Trophoblast cell (in vitro differentiated cells and primary cell): ENCODE data around the gene GLDN.

Experiments
- DNase-seq, 2 donors: peaks; one replicate each; pipeline ENCODE4 v3.0.0-alpha.2; 2016
- H2AFZ ChIP-seq: 2 replicates; pipeline ENCODE4 v1.6.1; 2013; ENCODE audit warnings: low read length, moderate library complexity, mild to moderate bottlenecking; ENCODE audit not compliant: insufficient read depth, poor library complexity
- H2AK5ac ChIP-seq: 2 replicates; pipeline ENCODE4 v1.6.1; 2013; ENCODE audit warnings: mild to moderate bottlenecking, low read length
- H2BK120ac ChIP-seq: 2 replicates; pipeline ENCODE4 v1.6.1; 2013; ENCODE audit warnings: low read length, mild to moderate bottlenecking, moderate library complexity; ENCODE audit not compliant: insufficient read depth, poor library complexity
- H2BK12ac ChIP-seq: 2 replicates; pipeline ENCODE4 v1.6.1; 2013; ENCODE audit warnings: mild to moderate bottlenecking, low read length, moderate library complexity
- H2BK5ac ChIP-seq: 2 replicates; pipeline ENCODE4 v1.6.1; 2013; ENCODE audit warnings: low read length, low read depth, moderate library complexity, mild to moderate bottlenecking; ENCODE audit not compliant: poor library complexity
- H3K14ac ChIP-seq: 2 replicates; pipeline ENCODE4 v1.6.1; 2013; ENCODE audit warnings: mild to moderate bottlenecking, low read length
- H3K18ac ChIP-seq: 2 replicates; pipeline ENCODE4 v1.6.1; 2013; ENCODE audit warnings: mild to moderate bottlenecking, low read length
- H3K23ac ChIP-seq: 2 replicates; pipeline ENCODE4 v1.6.1; 2013; ENCODE audit warnings: low read length
- H3K27ac ChIP-seq: 2 replicates; pipeline ENCODE4 v1.5.1; 2013; ENCODE audit warnings: low read depth, mild to moderate bottlenecking, inconsistent platforms, low read length, moderate library complexity
- H3K27me3 ChIP-seq: 2 replicates; pipeline ENCODE4 v1.6.1; 2013; ENCODE audit warnings: inconsistent platforms, mild to moderate bottlenecking, low read length, moderate library complexity; ENCODE audit not compliant: insufficient read depth
- H3K36me3 ChIP-seq, 2 experiments: 1 replicate in 1 of 2; 2 replicates in 1 of 2; pipeline ENCODE4 v1.6.1; 2013; ENCODE audit warnings: low read length in 2 of 2, mild to moderate bottlenecking in 2 of 2, moderate library complexity in 1 of 2; ENCODE audit not compliant: insufficient read depth in 2 of 2, control insufficient read depth in 1 of 2
- H3K4ac ChIP-seq: 2 replicates; pipeline ENCODE4 v1.6.1; 2013; ENCODE audit warnings: low read depth, mild to moderate bottlenecking, low read length, moderate library complexity
- H3K4me1 ChIP-seq, 2 experiments: 1 replicate in 1 of 2; 2 replicates in 1 of 2; pipeline ENCODE4 v1.6.1; 2013; ENCODE audit warnings: low read length in 2 of 2, mild to moderate bottlenecking in 2 of 2, moderate library complexity in 1 of 2; ENCODE audit not compliant: insufficient read depth in 2 of 2, control insufficient read depth in 1 of 2
- H3K4me2 ChIP-seq: 2 replicates; pipeline ENCODE4 v1.6.1; 2013; ENCODE audit warnings: inconsistent platforms, mild to moderate bottlenecking, low read length, moderate library complexity
- H3K4me3 ChIP-seq: 2 replicates; pipeline ENCODE4 v1.5.1; 2013; ENCODE audit warnings: mild to moderate bottlenecking, low read depth, low read length, inconsistent platforms
- H3K79me1 ChIP-seq: one replicate; pipeline ENCODE4 v1.6.1; 2013; ENCODE audit warnings: low read length
- H3K79me2 ChIP-seq: 2 replicates; pipeline ENCODE4 v1.6.1; 2013; ENCODE audit warnings: low read length, mild to moderate bottlenecking; ENCODE audit not compliant: control insufficient read depth, insufficient read depth, poor library complexity
- H3K9ac ChIP-seq: 2 replicates; pipeline ENCODE4 v1.6.1; 2013; ENCODE audit warnings: mild to moderate bottlenecking, low read length
- H3K9me3 ChIP-seq: 2 replicates; pipeline ENCODE4 v1.6.1; 2013; ENCODE audit warnings: low read depth, mild to moderate bottlenecking, control low read depth, inconsistent platforms, low read length; ENCODE audit not compliant: insufficient read depth
- H4K12ac ChIP-seq: 2 replicates; pipeline ENCODE4 v1.6.1; 2013; ENCODE audit warnings: low read depth, mild to moderate bottlenecking, low read length, moderate library complexity
- H4K8ac ChIP-seq: 2 replicates; pipeline ENCODE4 v1.6.1; 2013; ENCODE audit warnings: low read depth, mild to moderate bottlenecking, low read length, moderate library complexity
- H4K91ac ChIP-seq: one replicate; pipeline ENCODE4 v1.6.1; 2013; ENCODE audit warnings: low read depth, mild to moderate bottlenecking, low read length, moderate library complexity
- WGBS: extraction: QIAGEN DNeasy Blood & Tissue Kit; methylation state at CpG from one replicate; pipeline ENCODE4 v1.1.7; 2013; ENCODE audit warnings: missing lambda C conversion rate; ENCODE audit not compliant: insufficient read length, insufficient coverage; ENCODE audit errors: extremely low coverage; 5-methylcytosine and 5-hydroxymethylcytosine counted together

GLDN gene

GRCh38 chr15:51311510-51311909 is 29.9 kb upstream of the GLDN start:
- no peak overlapping the region for H4K12ac ChIP-seq
- no peaks in the 10 kb centered on the region for H3K27me3 ChIP-seq
- H3K36me3 ChIP-seq = no peaks in the 10 kb centered on the region
- H2AFZ ChIP-seq = no peak overlapping the region
- H3K4me1 ChIP-seq = peaks cover 18 to 34% of the 10 kb centered on the region in 2 experiments
- no peaks in the 10 kb centered on the region for H3K9me3 ChIP-seq
- H3K23ac ChIP-seq = no peak overlapping the region
- peak in 1 of 2 donors; percentile 21 for DNase-seq
- no peak overlapping the region for H3K4ac ChIP-seq
- H3K9ac ChIP-seq = no peak overlapping the region
- H4K8ac ChIP-seq = no peak overlapping the region
- H2BK5ac ChIP-seq = no peak overlapping the region
- H2BK120ac ChIP-seq = no peak overlapping the region
- no peak overlapping the region for H3K27ac ChIP-seq
- no peak overlapping the region for H4K91ac ChIP-seq
- no CpG with 5 or more reads among the region's 2 CpGs for WGBS
- H3K4me3 ChIP-seq = no peak overlapping the region
- H3K79me1 ChIP-seq = peaks cover 23% of the 10 kb centered on the region
- H3K18ac ChIP-seq = no peak overlapping the region
- H3K4me2 ChIP-seq = no peak overlapping the region
- H3K79me2 ChIP-seq = peaks cover 2% of the 10 kb centered on the region
- no peak overlapping the region for H3K14ac ChIP-seq
- no peak overlapping the region for H2AK5ac ChIP-seq
- no peak overlapping the region for H2BK12ac ChIP-seq

GRCh38 chr15:51312166-51313073 is 29.0 kb upstream of the GLDN start:
- Histone ChIP-seq H3K9ac (no peak overlapping the region), H2BK12ac (peak overlapping the region; percentile 94), H3K4me1 (peaks cover 18 to 34% of the 10 kb centered on the region in 2 experiments), H3K18ac (peak overlapping the region; percentile 78), H3K27me3 (no peaks in the 10 kb centered on the region), H3K23ac (no peak overlapping the region), H3K14ac (peak overlapping the region; percentile 57), H2AK5ac (peak overlapping the region; percentile 81), H3K9me3 (no peaks in the 10 kb centered on the region), H4K8ac (peak overlapping the region; percentile 33), H2AFZ (peak overlapping the region; percentile 32), H3K27ac (peak overlapping the region; percentile 77), H4K12ac (no peak overlapping the region), H3K36me3 (no peaks in the 10 kb centered on the region), H3K4ac (peak overlapping the region; percentile 42), H2BK120ac (peak overlapping the region; percentile 89), H2BK5ac (peak overlapping the region; percentile 81), H3K79me2 (peaks cover 2% of the 10 kb centered on the region), H4K91ac (peak overlapping the region; percentile 98), H3K4me3 (no peak overlapping the region), H3K79me1 (peaks cover 23% of the 10 kb centered on the region), H3K4me2 (no peak overlapping the region)
- WGBS = no CpG with 5 or more reads among the region's 8 CpGs
- DNase-seq = peak in 1 of 2 donors; percentile 21

GRCh38 chr15:51313074-51313393 is 28.4 kb upstream of the GLDN start:
- peak overlapping the region; percentile 98 for H4K91ac ChIP-seq
- H3K4me3 ChIP-seq = no peak overlapping the region
- no peaks in the 10 kb centered on the region for H3K9me3 ChIP-seq
- peak overlapping the region; percentile 33 for H4K8ac ChIP-seq
- peak overlapping the region; percentile 42 for H3K4ac ChIP-seq
- no peak overlapping the region for H3K23ac ChIP-seq
- H2AFZ ChIP-seq = peak overlapping the region; percentile 32
- no peak overlapping the region for H2AK5ac ChIP-seq
- peak overlapping the region; percentile 89 for H2BK120ac ChIP-seq
- no peak for DNase-seq
- H2BK5ac ChIP-seq = peak overlapping the region; percentile 81
- H3K79me1 ChIP-seq = peaks cover 27% of the 10 kb centered on the region
- H3K36me3 ChIP-seq = no peaks in the 10 kb centered on the region
- H3K14ac ChIP-seq = peak overlapping the region; percentile 57
- H3K27ac ChIP-seq = peak overlapping the region; percentile 77
- H3K9ac ChIP-seq = no peak overlapping the region
- no peak overlapping the region for H4K12ac ChIP-seq
- peak overlapping the region; percentile 29 for H2BK12ac ChIP-seq
- peak overlapping the region; percentile 78 for H3K18ac ChIP-seq
- peaks cover 2% of the 10 kb centered on the region for H3K79me2 ChIP-seq
- no peaks in the 10 kb centered on the region for H3K27me3 ChIP-seq
- H3K4me1 ChIP-seq = peaks cover 18 to 34% of the 10 kb centered on the region in 2 experiments
- H3K4me2 ChIP-seq = no peak overlapping the region

- H2BK5ac ChIP-seq = peak overlapping the region; percentile 81
- DNase-seq = no peak
- H3K18ac ChIP-seq = peak overlapping the region; percentile 14
- H3K14ac ChIP-seq = peak overlapping the region; percentile 50
- no peak overlapping the region for H3K23ac ChIP-seq
- no peak overlapping the region for H3K4me3 ChIP-seq
- no peaks in the 10 kb centered on the region for H3K27me3 ChIP-seq
- no peak overlapping the region for H3K4me2 ChIP-seq
- H3K27ac ChIP-seq = peak overlapping the region; percentile 75
- no peak overlapping the region for H4K12ac ChIP-seq
- H4K91ac ChIP-seq = peak overlapping the region; percentile 86
- H3K9me3 ChIP-seq = no peaks in the 10 kb centered on the region
- peaks cover 2% of the 10 kb centered on the region for H3K79me2 ChIP-seq
- peak overlapping the region; percentile 61 for H2BK12ac ChIP-seq
- no peak overlapping the region for H2AFZ ChIP-seq
- WGBS = no CpG with 5 or more reads among the region's 10 CpGs
- peak overlapping the region; percentile 26 for H3K4ac ChIP-seq
- no peak overlapping the region for H3K9ac ChIP-seq
- peaks cover 27% of the 10 kb centered on the region for H3K79me1 ChIP-seq
- peak overlapping the region; percentile 80 for H2BK120ac ChIP-seq
- H2AK5ac ChIP-seq = peak overlapping the region; percentile 34
- peak overlapping the region; percentile 49 for H4K8ac ChIP-seq
- H3K36me3 ChIP-seq = no peaks in the 10 kb centered on the region
- H3K4me1 ChIP-seq = peaks cover 18 to 34% of the 10 kb centered on the region in 2 experiments
Observed at GRCh38 chr15:51313644-51314280, 27.7 kb upstream of the GLDN start.
